HG03103 (cell line): ENCODE results near the gene PTPN14.

Source experiments
- ATAC-seq: cut with Tn5 transposase; IDR thresholded peaks from one replicate; pipeline ENCODE4 v1.9.1; 2021; ENCODE audit warnings: low read depth; ENCODE audit not compliant: unreplicated experiment

Gene PTPN14

GRCh38 chr1:214459895-214460294 lies 91.5 kb downstream of the PTPN14 start:
- no peak for ATAC-seq

DNA sequence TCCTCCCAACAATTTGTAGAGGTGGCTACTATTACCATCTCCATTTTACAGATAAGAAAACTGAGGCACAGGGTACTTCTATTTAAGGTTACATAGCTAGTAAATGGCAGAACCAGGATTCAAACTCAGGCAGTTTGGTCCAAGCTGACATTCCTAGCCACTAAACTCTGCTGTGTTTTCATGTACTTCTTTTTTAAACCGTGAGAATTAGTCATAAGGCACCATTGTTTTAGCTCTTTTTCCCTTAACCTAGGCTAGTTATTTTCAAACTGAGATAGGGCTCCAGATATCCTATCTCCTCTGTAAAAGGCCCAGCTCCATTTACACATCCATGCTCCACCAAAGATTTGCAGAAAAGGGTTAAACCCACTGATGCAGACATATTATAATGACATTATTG lies 92.9 kb downstream of the PTPN14 start:
- ATAC-seq, result no peak

GRCh38 chr1:214455971-214456867 lies 95.2 kb downstream of the PTPN14 start:
- ATAC-seq, result no peak

DNA sequence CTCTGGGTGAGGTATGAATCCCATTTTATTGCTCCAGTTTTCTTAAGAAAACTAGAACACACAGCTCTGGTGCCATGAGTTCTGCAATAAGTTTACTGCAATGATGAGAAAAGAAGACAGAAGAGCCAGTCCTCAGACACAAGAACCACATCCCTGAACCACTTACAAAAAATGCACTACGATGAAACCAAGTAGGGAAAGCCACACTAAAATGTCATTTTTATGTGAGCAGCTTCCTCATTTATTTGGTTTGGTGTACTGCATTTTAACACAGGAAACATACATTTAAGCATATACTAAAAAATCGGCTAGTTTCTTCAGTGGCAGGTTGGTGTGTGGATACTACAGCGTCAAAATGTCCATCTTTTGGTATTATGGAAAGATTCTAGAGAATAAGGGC lies 95.9 kb downstream of the PTPN14 start:
- ATAC-seq, result no peak

- no peak for ATAC-seq
Observed at GRCh38 chr1:214454569-214455396, 96.6 kb downstream of the PTPN14 start.

GRCh38 chr1:214453109-214453722 lies 98.2 kb downstream of the PTPN14 start:
- no peak for ATAC-seq

DNA sequence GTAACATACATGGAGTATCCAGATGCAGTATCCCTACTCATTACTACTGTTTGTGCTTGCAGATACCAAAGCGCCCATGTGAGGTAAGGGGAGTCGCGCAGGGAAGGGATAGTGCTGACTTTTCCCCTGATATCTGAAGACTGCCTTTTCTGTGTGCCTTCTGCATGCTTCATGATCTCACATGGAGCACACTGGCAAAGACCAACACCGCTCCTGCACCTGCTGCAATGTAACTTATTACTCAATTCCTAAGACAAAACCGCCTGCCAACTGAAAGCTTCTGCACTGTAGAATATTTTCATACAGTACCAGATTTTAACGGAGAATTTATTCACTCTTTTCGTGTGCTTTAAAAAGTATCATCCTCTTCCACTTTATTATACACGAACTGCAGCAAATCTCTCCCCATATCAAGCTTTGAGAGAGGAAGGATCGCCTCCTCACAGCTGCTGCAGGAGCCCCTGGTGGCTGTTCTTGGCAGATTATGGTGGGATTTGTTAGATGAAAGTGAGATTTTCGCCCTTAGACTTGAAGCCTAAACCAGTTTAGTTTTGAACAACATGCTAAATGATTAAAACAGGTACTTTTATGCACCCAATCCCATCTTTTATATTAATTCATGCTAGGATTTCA lies 99.1 kb downstream of the PTPN14 start:
- ATAC-seq, result no peak

GRCh38 chr1:214451596-214451995 lies 99.8 kb downstream of the PTPN14 start:
- no peak for ATAC-seq

DNA sequence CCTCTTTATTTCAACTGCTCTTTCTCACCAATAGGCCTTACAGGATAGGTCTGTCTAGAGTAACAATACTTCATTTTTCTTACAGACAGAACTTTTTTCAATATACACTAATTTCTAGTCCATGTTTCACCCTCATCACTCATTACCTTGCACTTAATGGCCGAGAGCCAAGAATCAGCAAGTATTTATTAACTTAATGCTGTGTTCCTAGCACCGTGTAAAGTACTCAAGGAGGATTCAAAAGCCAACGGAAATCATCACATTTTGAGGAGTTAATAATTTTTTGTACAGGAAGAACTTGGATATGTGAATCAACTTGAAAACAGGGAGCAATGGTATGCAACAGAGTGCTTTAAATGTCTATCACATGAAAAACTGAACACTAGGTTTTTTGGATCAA lies 102.0 kb downstream of the PTPN14 start:
- ATAC-seq, result no peak

DNA sequence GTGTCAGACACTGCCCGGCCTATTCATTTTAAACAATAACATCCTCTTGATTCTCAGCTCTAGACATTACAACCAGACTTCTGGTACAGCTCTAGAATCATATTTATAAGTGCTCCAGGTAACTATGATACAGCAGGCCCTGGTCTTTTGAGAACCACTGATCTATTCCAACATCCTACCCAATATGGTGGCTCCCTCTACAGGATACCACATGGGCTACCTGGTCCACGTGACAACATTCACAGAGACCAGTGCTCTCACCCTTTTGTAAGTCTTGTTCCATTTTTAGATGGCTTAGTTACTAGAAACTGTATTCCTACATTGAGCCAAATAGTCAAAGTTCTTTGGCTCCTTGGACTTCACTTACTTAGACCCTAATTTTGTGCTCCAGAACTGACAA lies 102.9 kb downstream of the PTPN14 start:
- no peak for ATAC-seq

DNA sequence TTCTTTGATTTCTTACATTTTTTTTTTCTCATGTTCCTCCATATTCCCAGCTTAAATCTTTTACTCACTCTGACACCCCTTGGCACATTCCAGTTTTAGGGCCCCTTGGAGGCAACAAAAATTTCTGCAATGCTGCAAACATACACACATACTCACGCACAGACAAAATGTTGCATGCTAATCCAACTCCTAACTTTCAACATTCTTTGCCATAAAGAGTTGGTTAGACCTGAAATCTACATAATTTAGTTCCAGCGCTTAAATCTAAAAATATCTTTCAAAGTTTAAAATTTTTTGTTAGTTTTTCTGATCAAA lies 103.9 kb downstream of the PTPN14 start:
- no peak for ATAC-seq

- no peak for ATAC-seq
Observed at GRCh38 chr1:214446772-214447556, 104.4 kb downstream of the PTPN14 start.

DNA sequence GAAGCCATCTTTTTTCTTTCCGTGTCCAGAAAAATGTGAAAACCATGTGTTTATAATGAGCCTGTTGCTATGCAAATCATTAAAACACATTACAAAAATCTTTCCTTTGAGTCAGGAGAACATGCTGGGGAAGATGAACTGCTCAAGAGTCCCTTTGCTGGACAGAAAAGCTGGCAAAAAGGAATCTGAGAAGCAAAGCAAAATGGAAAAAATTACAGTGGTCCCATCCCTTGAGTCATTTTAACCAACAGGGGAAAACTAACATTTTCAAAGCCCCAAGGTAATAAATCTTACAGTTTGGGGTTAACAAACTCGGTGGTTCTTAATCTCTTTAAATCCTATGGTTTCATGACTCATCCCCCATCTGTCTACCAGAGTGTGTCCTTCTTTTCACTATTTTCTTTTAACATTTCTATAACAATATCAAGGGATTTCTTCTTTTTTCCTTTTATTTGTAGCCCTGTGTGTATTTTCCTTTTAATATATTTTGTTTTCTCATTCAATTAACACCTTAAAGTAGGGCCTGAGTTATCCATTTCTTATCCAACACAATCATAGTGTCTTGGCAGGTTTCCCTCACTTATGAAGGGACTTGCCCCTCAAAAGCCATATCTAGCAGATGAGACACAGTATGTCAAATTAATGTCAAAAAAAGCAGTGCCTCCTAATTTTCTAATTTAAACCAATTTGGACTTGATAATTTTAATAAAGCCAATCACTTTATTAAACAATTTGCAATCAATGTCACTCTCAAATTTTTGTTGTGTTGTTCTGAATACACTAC lies 105.4 kb downstream of the PTPN14 start:
- no peak for ATAC-seq

DNA sequence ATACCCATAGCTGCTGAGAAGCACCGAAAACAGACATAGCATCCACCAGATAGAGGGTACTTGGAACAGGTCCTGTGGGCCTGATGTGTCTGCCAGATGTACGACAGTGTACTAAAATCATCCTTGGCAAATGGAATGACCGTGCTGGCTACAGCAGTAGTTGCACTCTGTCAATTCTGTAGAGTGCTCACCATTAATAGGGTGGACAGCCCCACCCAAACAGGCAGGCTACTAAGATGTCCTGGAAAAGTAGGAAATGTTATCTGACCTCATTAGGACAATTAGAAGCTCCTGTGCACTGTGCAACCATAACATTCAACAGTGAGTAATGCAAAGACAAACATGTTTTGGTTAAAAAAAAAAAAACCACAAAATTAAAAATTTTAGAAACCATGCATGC lies 106.2 kb downstream of the PTPN14 start:
- no peak for ATAC-seq

- ATAC-seq, result no peak
Observed at GRCh38 chr1:214444182-214444939, 107.0 kb downstream of the PTPN14 start.

GRCh38 chr1:214441119-214441518 lies 110.3 kb downstream of the PTPN14 start:
- ATAC-seq, result no peak

- no peak for ATAC-seq
Observed at GRCh38 chr1:214440219-214440965, 111.0 kb downstream of the PTPN14 start.
